CD4-positive, alpha-beta T cell treated with Interferon gamma for 1 hour (primary cell): ENCODE data around the gene OCSTAMP.
A peak's percentile ranks its signal among the peaks of the same experiment; 100 is the strongest.

ENCODE experiments used
- DNase-seq: peaks from one replicate; pipeline ENCODE4 v3.0.0-alpha.2; 2020

The OCSTAMP gene

GRCh38 chr20:46551522-46552381, 1.3 kb upstream of the OCSTAMP start:
- DNase-seq = no peak

- DNase-seq = no peak
These were observed 1.1 kb downstream of the OCSTAMP start for GRCh38 chr20:46549188-46549972.

GRCh38 chr20:46548688-46549087, 1.8 kb downstream of the OCSTAMP start:
- no peak for DNase-seq

- no peak for DNase-seq
These were observed 2.5 kb downstream of the OCSTAMP start for GRCh38 chr20:46547995-46548394.

GRCh38 chr20:46546936-46547335, 3.5 kb downstream of the OCSTAMP start:
- DNase-seq = no peak

GRCh38 chr20:46546298-46546697, 4.2 kb downstream of the OCSTAMP start:
- no peak for DNase-seq

GRCh38 chr20:46545827-46546138, 4.7 kb downstream of the OCSTAMP start:
- DNase-seq = no peak

- DNase-seq = peak; percentile 61
These were observed 5.2 kb downstream of the OCSTAMP start for GRCh38 chr20:46545077-46545826.

- no peak for DNase-seq
These were observed 5.9 kb downstream of the OCSTAMP start for GRCh38 chr20:46544576-46544975.

GRCh38 chr20:46543959-46544358, 6.5 kb downstream of the OCSTAMP start:
- no peak for DNase-seq

- no peak for DNase-seq
These were observed 7.4 kb downstream of the OCSTAMP start for GRCh38 chr20:46543033-46543432.

- DNase-seq = no peak
These were observed 9.1 kb downstream of the OCSTAMP start for GRCh38 chr20:46541229-46541935.

- DNase-seq = no peak
These were observed 11.3 kb downstream of the OCSTAMP start for GRCh38 chr20:46539113-46539512.

- no peak for DNase-seq
These were observed 19.8 kb downstream of the OCSTAMP start for GRCh38 chr20:46530640-46531039.

- DNase-seq = no peak
These were observed 26.6 kb downstream of the OCSTAMP start for GRCh38 chr20:46523696-46524328.

- DNase-seq = no peak
These were observed 27.3 kb downstream of the OCSTAMP start for GRCh38 chr20:46523108-46523507.

GRCh38 chr20:46520976-46521579, 29.4 kb downstream of the OCSTAMP start:
- peak; percentile 37 for DNase-seq

- no peak for DNase-seq
These were observed 29.9 kb downstream of the OCSTAMP start for GRCh38 chr20:46520540-46520939.

GRCh38 chr20:46519471-46520068, 30.9 kb downstream of the OCSTAMP start:
- DNase-seq = no peak

- DNase-seq = no peak
These were observed 37.3 kb downstream of the OCSTAMP start, which contains the start of gene ZNF334 for GRCh38 chr20:46512943-46513844. TSS of gene ZNF334 (minus strand) at chr20:46513559. CDS start at chr20:46512102, 1,457 bp downstream.
